Measurements from ENCODE around the gene CLASRP. TPM values are rescaled to one million over a fixed set of nuclear protein-coding genes. Genes with fewer than 3 reads are reported as not detected.
A peak's percentile ranks its signal among the peaks of the same experiment; 100 is the strongest.

Gene CLASRP
- total and polyA plus RNA-seq, 2 of the 8 experiments (the other 6 are each of a cell fraction or from before 2014, with no cell fraction given), result 22.3 to 71.7 TPM

DNA sequence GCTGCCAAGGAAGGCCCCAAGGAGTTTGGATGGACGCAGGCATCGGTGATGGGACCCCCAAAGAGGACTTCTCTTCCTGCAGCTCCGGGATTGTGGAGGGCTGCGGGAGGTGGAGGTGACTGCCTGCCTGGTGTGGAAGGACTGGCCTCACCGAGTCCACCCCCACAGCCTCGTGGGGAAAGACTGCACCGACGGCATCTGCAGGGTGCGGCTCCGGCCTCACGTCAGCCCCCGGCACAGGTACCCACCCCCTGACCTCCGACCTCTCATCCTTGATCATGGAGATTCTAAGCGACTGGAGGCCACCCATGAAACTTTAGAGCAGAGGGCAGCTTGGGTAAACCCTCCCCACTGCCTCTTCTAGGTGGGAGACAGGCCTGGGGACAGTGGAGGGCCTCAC, 16.9 kb upstream of the CLASRP start:
- H3K79me1 ChIP-seq (ENCODE audit: low read depth, low read length), result no peaks in the 10 kb centered on the region
- H4K20me1 ChIP-seq (replicated peaks in 1 of 2; ENCODE audit: control insufficient read depth in 1 of 2, insufficient read depth in 2 of 2, low read length in 2 of 2), result no peaks in the 10 kb centered on the region
- DNase-seq (ENCODE audit: low read depth in 1 of 2, low spot score in 2 of 2), result no peak
- H3K23me2 ChIP-seq (ENCODE audit: low read depth, low read length), result no peaks in the 10 kb centered on the region
- no peak overlapping the region for H2BK12ac ChIP-seq (ENCODE audit: low read depth, low read length)
- H3K4ac ChIP-seq (replicated peaks; ENCODE audit: insufficient read length, low read depth, low read length), result no peak overlapping the region
- no peak for FAIRE-seq
- H3K4me2 ChIP-seq (ENCODE audit: insufficient read depth in 1 of 2, low read depth in 2 of 2, low read length in 2 of 2), result no peak overlapping the region
- no peaks in the 10 kb centered on the region for H3K79me2 ChIP-seq (ENCODE audit: control insufficient read depth in 1 of 2, insufficient read depth in 2 of 2, low read length in 2 of 2)
- no peak overlapping the region for H2BK120ac ChIP-seq (replicated peaks; ENCODE audit: low read depth, low read length)
- no peak overlapping the region; a peak in 1 of 7 replicates for H3K9ac ChIP-seq (replicated peaks in 1 of 4; ENCODE audit: extremely low read depth in 1 of 4, low read depth in 3 of 4, low read length in 3 of 4)
- H2BK15ac ChIP-seq (ENCODE audit: low read length), result no peak overlapping the region
- H3K18ac ChIP-seq (ENCODE audit: extremely low read depth, low read length), result no peak overlapping the region
- no peak overlapping the region for H4K91ac ChIP-seq (replicated peaks; ENCODE audit: insufficient read length, low read length)
- no peak overlapping the region for H2BK5ac ChIP-seq (ENCODE audit: low read depth, low read length)
- H4K5ac ChIP-seq (ENCODE audit: insufficient read length, low read depth, low read length), result no peak overlapping the region
- H3K27ac ChIP-seq (ENCODE audit: low read depth, low read length), result no peak overlapping the region
- no peak overlapping the region for H3K56ac ChIP-seq (replicated peaks; ENCODE audit: insufficient read length, low read depth, low read length)
- no peak overlapping the region for H3K23ac ChIP-seq (ENCODE audit: insufficient read length)
- no peak overlapping the region for H4K8ac ChIP-seq (ENCODE audit: extremely low read depth, insufficient read depth, low read length)
- H3K14ac ChIP-seq (ENCODE audit: insufficient read length), result no peak overlapping the region
- H2AK5ac ChIP-seq (ENCODE audit: low read depth, low read length), result peak overlapping the region; percentile 39; the same call in 1 of the 2 replicates
- H2BK20ac ChIP-seq (ENCODE audit: low read length), result no peak overlapping the region
- H3K36me3 ChIP-seq (ENCODE audit: control insufficient read depth in 2 of 4, insufficient read depth in 4 of 4, low read length in 3 of 4), result no peaks in the 10 kb centered on the region; a peak in 1 of 8 replicates
- ChIA-PET CTCF (ENCODE audit: partially characterized antibody) (interaction anchor here (0.6 to 1.1 kb wide), 3 partner anchors 15 to 379 kb away, joined by 3 to 5 read pairs (median 3); no protein-coding TSS in a partner anchor), POLR2A (ENCODE audit: partially characterized antibody) (interaction anchor here (0.6 to 1.2 kb wide), 3 partner anchors 9 to 176 kb away, joined by 3 to 4 read pairs (median 3); partner anchors contain the start of gene NECTIN2)
- H3K9me3 ChIP-seq (ENCODE audit: insufficient read depth in 2 of 2, low read depth in 1 of 2, low read length in 1 of 2), result no peaks in the 10 kb centered on the region
- H3K4me3 ChIP-seq (ENCODE audit: extremely low read depth in 1 of 4, insufficient read depth in 2 of 4, low read depth in 3 of 4, low read length in 4 of 4), result no peak overlapping the region
- H2AFZ ChIP-seq (ENCODE audit: low read length), result no peak overlapping the region
- no peaks in the 10 kb centered on the region for H3K27me3 ChIP-seq (replicated peaks in 1 of 4; ENCODE audit: control insufficient read depth in 3 of 4, extremely low read depth in 1 of 4, insufficient read depth in 3 of 4, low read length in 3 of 4)
- 0 out of 7 replicates have a peak, but pooled peaks cover 0 to 2% (median 0%) of the 10 kb centered on the region in 4 experiments for H3K4me1 ChIP-seq (replicated peaks in 1 of 4; ENCODE audit: control insufficient read depth in 3 of 4, insufficient read depth in 4 of 4, low read length in 3 of 4)
- 95% methylated on average over 7 of the region's 14 CpGs; no CpG with 5 or more reads in 1 of the 2 experiments for WGBS, 2 experiments (ENCODE audit: extremely low coverage in 1 of 2, insufficient coverage in 1 of 2, insufficient read length in 1 of 2, insufficient replicate concordance in 2 of 2, low coverage in 1 of 2, low lambda C conversion rate in 2 of 2, missing lambda C conversion rate in 1 of 2)
- TF ChIP-seq KDM1A (IDR thresholded peaks at IDR 0.05; ENCODE audit: borderline replicate concordance, low read length) (no peak), RBBP5 (IDR thresholded peaks at IDR 0.05; ENCODE audit: borderline replicate concordance, low read depth, low read length) (no peak), NRF1 (IDR thresholded peaks at IDR 0.05; ENCODE audit: low read depth, low read length) (no peak), SIRT6 (IDR thresholded peaks at IDR 0.05; ENCODE audit: low read length) (no peak), SUZ12 (IDR thresholded peaks at IDR 0.05; ENCODE audit: low read length) (no peak), CHD2 (IDR thresholded peaks at IDR 0.05; ENCODE audit: low read length) (no peak), HDAC6 (IDR thresholded peaks at IDR 0.05; ENCODE audit: low read depth, low read length) (no peak), SIX5 (IDR thresholded peaks at IDR 0.05; ENCODE audit: low read depth, low read length) (no peak), CHD1 (IDR thresholded peaks at IDR 0.05; ENCODE audit: low read depth, low read length) (no peak), EZH2 (IDR thresholded peaks at IDR 0.05; ENCODE audit: low read depth, low read length, severe bottlenecking) (no peak), SAP30 (IDR thresholded peaks at IDR 0.05; ENCODE audit: insufficient read depth, insufficient replicate concordance, low read length) (no peak), BRCA1 (IDR thresholded peaks at IDR 0.05; ENCODE audit: low read depth, low read length) (no peak), POU5F1 (IDR thresholded peaks at IDR 0.05; ENCODE audit: low read depth, low read length) (no peak), SP1 (IDR thresholded peaks at IDR 0.05; ENCODE audit: low read depth, low read length) (no peak), TAF7 (optimal IDR thresholded peaks at IDR 0.05; ENCODE audit: borderline replicate concordance, low read depth, low read length) (no peak)

Data from H1 (cell line).